ENCODE measurements around the gene SNX32.
A peak's percentile ranks its signal among the peaks of the same experiment; 100 is the strongest.

SNX32 gene

DNA sequence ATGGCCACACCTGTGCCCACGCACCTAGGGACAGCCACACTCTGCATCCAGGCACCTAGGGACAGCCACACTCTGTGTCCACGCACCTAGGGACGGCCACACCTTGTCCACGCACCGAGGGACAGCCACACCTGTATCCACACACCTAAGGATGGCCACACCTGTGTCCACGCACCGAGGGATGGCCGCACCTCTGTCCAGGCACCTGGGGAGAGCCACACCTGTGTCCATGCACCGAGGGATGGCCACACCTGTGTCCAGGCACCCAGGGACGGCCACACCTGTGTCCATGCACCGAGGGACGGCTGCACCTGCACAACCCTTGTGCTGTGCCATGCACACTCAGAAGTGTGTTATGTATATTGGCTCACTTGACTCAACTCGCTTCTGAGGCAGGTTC is 36.1 kb upstream of the SNX32 start:
- no peak for DNase-seq

DNA sequence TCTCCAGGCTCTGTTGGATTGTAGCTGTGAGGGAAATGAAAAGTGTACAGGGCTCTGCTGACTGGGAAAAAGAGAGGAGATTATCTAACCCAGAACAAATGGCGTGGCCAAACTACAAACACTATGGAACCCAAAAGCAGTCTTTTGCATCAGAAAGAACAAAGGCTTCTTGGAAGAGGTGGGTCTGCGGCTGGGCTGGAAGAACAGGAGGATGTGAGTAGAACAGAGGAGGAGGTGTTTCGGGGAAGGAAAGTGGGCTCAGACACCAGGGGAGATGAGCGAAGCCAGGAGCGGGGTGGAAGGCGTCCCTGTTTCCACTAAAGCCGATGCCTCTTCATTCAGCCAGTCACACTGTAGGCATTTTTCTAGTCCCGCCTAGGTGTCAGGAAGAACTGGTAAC is 34.9 kb upstream of the SNX32 start:
- DNase-seq = no peak

DNA sequence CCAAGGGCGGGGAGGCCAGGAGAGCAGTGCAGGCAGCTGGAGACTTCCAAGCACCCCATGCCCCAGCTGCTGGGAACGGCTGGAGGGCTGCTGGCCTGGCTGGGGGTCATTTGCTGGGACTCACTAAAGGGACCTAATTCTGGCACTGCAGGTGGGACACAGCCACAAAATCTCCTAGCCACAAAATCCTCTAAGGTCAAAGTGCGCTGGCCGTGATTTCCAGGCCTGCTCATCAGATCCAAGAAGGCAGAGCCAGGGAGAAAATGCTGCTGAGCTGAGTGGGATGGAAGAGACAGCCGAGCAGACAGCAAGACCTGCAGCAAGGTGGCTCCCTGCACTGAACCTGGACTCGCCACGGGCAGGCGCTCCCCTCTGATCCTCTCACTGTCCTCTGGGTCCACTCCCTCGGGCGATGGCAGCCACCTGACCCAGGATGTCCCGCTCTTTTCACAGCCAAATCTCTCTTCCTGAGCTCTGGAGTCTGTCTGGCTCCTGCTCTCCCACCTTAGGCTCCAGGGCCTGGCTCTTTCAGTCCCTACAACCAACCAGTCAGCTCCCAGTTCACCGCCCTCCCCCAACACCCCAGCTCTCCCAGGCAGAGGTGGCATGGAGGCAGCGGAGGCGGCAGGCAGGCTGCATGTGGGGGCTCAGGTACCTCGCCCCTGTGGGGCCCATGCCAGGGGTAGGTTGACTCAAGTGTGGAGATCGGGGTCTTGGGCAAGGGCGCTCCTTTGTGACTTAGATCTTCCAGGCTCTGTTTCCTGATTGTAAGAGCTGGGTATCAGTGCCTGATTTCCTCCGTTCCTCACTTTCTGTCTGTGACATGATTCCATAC is 32.4 kb upstream of the SNX32 start:
- no peak for DNase-seq

DNA sequence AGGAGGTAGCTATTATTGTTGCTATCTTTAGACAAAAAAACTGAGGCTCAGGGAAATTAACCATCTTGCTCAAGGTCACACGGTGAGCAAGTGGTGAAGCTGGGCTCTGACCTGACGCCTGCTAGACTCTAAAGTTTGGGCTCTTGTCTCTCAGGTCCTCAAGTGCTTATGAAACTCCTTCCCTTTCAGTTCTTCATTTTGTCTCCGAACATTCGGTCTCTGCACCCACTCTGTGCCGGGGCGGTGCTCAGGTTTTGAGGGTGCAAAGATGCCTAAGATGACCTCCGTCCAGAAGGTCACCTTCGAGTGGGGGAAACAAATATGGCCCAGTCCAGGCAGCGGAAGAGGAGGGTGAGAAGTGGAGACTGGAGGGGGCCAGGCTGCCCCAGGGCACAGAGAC is 30.9 kb upstream of the SNX32 start:
- DNase-seq = no peak

DNA sequence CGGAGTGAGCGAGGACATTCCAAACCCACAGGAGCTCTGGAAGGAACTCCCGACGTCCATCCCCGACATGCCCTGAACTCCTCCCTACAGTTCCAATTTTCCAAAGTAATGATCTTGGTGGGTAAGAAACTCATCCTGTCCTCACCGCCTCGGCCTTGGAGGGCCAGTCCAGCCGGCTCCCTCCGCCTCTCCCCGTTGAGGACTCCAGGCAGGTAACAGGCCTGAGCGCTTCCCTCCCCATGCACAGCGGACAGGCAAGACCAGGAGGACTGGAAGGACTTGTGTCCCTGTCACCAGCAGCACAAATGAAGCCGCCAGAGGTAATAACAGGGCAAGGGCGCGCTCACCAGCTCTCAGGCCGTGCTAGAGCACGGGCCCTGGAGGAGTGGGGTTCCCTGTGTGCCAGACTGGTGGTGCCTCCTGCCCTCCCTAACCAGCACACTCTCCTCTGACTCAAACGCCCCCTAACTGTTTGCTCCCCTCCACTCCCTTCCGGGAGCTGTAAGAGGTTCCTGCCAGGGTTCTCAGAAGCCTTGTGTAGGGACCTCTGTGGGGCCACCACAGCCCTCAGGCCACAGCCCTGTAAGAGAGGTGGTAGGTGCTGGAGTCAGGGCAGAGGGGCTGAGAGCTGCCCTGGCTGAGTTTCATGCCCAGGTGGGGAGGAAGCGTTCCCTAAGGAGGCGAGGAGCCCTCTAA is 29.8 kb upstream of the SNX32 start:
- DNase-seq = no peak

DNA sequence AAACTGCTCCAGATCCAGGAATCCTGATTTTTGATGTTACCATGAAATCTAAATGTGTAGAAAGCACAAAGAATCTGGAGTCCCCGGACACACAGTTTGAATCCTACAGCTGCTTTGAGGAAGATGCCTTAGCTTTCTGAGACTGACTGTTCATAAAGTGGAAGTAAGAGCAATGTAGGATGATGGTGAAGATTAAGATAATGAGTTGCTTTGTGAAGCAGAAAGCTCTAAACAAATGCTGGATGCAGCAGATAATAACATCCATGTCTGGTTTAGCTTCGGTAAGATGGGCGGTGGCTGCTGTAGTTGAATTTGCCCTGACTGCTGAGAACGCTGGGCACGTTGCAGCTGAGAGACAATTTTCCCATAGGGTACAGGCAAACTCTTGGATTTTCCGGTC is 26.8 kb upstream of the SNX32 start:
- DNase-seq = no peak

DNA sequence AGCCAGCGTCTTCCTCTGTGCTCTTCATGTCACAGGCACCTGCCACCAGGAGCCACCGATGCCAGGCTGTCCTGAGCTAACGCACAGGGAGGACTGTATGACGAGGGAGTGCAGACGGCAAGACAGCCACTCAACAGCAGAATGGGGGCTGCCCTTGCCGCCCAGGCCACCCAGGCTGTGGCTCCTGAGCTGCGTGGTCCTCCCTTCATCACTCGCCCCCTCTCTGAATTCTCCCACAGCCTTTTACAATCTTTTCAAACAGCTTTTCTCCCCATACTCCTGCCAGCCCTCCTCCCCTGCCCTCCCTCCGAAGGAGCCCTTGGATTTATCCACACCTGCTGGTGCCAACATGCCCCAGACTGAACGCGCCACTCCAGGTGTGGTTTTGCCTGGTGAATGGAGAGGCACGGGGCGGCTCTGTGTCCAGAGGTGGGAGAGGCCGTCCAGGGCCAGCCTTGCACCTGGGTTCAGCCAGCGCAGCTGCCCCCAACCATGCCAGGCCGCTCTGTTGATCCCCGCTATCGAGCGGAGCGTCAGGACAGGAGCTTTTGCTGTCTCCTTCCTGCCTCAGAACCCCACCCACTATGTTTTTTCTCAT is 24.9 kb upstream of the SNX32 start:
- DNase-seq = no peak

DNA sequence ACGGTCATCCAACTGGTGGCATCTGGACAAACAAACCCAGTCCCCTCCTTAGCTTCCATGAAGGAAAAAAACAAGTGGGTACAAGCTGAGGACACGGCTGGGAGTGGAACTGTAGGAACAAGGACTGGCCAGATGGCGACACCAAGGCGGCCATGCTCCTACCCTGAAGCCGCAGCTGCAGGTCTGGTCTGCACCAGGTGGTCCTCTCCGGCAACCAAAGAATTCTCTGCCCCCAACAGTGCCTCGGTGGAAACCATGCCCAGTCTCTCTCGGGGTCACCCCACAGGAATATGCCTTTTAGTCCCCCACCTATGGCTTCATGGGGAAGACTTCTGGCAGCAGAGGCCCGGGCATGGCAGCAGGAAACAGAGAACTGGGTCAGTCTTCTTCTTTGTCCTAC is 24.3 kb upstream of the SNX32 start:
- DNase-seq = no peak

DNA sequence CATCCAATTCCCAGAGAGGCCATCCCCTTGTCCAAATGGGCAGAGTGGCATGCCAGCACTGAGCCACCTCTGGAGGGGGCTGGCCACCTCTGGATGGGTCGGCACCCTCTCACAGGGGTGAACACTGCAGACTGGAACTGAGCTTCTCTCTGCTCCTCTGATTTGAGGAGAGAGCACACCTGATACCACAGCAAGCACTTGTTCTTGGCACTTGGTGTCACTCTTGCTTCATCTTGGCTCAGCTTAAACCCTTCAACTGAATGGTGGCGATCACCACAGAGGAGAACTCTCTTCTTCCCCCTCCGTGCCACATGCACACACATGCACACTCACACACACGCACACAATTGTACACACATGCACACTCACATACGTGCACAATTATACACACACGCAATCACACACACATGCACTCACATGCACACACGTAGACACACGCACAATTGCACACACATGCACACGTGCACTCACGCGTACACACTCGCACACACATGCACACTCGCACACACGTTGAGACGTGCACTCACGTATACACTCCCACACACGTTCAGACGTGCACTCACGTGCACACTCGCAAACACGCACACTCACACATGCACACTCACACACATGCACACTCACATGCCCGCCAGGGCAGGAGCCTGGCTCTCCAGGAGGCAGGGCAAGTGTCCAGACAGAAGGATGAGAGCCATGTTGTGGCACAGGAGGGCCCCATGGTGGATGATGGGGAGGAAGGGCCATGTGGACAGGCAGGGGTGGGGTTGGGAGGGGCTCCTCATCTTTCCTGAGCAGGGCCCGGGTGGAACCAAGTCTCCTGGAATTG is 23.5 kb upstream of the SNX32 start:
- no peak for DNase-seq

DNA sequence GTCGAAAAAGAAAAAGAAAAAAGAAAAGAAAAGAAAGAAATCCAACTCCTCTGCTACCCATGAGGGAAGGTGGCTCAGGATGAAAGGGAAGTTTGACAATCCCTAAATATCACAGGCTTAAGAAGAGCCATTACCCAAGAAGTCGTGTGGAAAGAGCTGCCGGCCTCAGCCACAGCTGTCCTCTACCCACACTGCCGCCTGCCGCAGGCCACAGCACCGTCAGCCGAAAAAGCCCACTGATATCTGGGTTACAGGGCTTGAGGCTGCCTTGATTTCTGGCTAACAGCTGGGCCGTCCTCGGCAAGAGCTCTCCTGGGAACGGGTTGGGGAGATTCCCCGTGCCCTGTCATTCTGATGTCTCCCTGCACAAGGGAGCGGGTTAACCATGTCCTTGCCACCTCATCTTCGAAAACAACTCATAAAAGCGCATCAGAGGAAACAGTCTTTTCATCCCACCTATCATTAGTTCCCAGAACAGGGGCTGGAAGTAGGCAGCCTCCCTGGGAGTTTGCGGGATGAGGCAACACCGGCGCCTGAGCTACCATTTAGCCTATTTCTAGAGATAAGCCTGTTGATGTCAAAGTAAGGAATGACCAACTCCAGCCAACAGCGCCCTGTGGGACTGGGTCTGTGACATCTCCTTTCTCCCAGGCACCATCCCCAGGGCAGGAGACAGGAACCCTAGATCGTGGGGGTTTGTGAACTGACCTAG is 21.8 kb upstream of the SNX32 start:
- DNase-seq = no peak

DNA sequence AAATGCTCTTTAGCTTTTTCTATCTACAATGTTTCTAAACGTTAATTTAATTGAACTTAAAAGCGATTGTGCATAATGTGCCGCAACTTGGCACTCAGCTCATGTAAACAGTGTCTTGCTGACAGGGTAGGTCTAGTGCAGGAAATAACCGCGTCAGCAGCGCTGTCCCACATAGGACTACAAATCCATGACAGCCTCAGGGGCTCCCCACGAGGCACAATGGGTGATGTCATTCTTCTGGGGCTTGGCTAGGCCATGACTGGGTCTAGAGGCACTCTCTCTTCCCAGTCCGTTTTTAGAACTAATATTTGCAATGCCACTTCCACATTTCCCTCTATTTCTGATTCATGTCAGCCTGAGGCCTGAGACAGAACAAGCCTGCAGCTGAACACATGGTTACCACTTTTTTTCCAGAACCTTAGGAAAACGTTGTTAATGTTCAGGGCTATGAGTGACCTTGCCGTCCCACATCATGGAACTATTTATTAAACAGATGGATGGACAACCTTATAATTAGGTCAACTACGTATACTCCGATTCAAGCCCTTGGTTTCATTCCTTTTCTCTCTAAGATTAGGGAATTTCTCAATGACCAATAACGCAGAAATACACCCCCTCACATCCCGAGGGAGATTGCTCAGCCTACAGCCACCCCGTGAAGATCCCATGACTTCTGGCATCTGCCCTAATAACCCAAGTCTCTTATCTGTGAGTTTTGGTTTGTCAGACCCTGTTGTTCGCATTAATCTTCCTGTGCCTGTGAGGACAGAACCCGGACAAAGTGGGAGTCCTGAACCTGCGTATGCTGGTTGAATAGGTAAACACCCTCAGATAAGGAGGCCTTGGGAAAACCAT is 19.4 kb upstream of the SNX32 start:
- DNase-seq = no peak

DNA sequence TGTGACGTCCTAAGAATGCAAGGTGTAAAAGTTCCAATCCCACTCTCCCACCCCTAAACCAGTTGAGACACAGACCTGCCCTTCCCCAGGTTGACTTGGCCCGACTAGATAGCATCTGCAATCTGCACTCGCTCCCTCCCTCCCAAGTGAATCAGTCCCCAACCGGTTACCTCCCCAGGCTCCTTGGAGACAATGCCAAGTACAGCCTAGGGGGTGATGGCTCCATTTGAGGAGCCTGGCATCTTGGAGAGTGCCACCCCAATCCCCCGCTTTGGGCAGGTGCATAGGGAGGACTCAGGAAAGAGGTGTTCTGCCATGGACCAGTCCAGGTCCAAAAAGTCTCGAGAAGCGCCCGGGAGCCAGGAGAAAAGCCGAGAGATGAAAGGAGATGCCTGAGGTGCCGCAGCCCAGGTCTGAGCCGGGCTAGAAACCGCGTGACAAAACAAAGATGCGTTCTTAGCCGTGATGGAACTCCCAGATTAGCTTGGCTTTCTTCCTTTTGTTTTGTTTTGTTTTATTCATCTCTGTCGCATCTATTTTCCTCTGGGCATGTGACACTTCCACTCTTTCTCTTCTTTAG is 18.7 kb upstream of the SNX32 start:
- no peak for DNase-seq

DNA sequence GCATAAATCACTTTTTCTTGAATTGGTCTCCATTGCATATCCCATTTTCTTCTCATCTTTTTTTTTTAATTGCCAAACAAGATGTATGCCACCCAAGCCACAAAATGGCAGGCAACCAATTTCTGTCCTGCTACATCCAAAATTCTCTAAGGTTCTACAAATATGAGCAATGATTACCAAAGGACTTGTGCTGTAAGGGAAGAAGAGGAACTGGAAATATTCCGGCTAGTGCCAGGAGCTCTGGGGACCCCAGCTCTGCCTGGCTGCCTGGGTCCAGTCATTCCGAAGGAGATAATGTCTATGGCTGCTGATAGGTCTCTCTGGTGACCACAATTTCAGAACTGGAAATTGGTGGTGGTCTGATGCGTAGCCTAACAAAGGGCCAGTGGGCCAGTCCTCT is 17.1 kb upstream of the SNX32 start:
- DNase-seq = no peak

DNA sequence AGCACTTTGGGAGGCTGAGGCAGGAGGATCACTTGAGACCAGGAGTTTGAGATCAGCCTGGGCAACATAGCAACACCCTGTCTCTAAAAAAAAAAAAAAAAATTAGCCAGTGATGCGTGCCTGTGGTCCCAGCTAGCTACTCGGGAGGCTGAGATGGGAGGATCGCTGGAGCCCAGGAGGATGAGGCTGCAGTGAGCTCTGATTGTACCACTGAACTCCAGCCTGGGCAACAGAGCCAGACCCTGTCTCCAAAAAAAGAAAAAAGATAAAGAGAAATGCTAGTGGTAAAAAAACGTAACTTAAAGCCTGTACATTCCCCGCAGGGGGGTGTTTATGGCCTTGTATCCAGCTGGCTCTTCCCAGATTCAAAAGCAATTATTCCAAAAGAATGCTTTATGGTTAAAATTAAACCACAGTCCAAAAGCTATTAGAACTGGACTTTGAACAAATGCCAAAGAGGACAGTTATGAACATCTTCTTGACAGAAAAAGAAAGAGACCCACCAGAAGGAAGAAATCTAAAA is 16.4 kb upstream of the SNX32 start:
- DNase-seq = no peak

DNA sequence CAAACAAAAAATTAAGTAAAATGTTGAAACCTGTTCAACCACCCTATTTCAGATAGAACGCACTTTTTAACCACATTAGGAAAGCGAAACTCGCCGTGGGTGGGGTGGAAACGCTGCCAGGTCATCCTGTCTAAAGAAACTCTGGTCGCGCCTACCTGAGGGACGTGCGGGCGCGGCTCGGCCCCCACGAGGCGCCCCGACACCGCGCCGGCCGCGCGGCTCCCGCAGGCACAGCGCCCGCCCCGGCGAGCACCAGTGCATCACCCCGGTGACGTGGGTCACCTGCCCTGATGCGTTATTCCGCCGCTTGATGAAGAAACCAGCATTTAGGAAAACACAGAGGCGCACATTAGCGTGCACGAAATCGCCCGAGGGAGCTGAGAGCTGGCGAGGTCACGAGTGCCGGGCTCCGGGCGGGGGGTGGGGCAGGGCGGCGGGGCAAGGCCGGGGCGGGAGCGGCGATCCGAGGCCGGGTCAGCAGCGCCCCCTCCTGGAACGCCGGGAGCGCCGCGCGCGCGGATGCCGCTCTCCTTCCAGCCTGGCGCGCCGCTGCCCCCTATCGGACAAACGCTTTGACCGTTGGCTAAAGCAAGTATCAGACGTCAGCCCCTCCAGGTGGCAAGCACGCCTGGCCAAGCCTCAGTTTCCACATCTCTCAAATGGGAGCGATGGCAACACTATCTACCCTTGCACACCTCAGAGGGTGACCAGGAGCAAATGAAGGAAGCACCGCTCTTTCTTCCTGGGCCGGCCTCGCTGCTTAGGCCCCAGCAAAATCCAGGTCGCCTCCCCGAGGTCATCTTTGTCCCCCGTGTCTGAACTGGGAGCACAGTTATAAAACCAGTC is 15.7 kb upstream of the SNX32 start:
- DNase-seq = peak; percentile 97

DNA sequence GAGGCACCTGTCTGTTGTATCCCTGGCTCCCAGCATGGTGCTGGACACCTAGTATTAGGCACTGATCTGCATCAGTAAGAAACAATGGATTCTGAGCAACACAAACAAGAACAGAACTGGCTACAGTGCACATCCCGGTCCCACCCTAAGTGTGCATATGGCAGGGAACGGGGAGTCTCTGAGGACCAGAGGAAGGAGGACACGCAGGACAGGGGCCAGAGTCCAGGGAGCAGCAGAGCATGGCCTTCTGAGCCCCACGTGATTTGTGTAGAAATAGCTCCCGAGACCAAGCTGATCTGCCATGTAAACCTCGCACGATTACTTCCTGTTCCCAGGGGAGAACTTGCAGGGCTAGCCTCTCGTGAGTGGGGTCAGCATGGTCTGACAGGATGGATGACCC is 12.7 kb upstream of the SNX32 start:
- DNase-seq = no peak

DNA sequence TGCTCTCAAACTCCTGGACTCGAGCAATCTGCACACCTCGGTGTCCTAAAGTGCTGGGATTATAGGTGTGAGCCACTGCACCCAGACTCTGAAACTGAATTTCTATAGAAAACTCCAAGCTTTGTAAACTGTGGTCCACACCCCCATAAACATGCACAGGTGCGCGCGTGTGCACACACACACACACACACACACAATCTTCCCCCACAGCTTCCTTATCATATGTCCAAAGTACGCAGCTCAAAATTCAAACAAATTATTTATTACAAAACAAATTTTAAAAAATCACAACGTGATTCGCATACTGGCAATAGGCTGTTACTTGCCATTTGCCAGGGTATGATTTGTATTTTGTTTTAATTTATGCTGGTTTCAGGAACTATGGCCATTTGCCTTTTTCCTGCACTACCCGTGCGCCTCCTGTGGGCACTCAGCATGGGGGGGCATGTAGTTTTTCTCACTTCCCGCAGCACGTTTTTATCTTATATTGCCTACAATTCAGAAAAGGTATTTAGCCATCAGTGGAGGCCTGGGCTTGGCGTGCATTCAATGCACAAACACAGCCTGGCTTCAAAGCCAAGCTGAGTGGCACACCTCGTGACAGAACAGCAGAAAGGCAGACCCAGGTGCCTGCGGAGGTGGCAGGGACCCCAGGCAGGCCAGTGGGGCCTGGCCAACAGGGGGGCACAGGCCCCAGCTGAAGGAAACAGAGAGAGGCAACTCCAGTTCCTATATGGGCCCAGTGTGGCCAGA is 10.8 kb upstream of the SNX32 start:
- DNase-seq = no peak

DNA sequence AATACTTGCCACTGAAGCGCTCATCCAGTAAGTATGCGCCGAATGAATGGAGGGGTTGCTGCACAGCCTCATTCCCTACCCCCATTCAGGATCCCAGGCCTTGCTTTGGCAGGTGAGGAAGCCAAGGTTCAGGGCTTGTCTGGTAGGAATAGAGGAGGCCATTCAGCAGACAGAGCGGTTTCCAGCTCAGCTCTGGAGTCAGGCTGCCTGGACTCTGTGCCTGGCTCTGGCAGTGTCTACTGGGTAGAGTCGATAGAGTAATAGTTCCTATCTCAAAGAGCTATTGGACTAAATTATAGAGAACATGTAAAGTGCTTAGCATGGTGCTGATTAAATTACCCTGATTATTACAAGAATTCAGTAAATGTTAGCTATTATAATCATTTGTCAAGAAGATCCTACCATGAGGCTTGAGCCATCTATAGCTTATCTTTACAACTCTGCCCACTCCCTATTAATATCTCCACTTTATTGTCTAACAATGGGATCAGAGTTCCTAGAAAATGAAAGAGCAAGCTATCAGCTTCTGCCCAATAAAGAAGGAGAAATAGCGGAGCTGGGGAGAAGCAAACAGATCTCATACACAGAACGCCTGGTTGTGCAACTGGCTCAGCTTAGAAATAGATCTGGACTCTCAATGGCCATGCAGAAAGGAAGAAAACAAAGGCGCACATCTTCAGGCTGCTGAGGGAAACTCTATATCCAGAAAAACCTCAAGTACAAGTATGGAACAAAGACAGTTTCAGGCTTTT is 6.6 kb upstream of the SNX32 start:
- DNase-seq = no peak

DNA sequence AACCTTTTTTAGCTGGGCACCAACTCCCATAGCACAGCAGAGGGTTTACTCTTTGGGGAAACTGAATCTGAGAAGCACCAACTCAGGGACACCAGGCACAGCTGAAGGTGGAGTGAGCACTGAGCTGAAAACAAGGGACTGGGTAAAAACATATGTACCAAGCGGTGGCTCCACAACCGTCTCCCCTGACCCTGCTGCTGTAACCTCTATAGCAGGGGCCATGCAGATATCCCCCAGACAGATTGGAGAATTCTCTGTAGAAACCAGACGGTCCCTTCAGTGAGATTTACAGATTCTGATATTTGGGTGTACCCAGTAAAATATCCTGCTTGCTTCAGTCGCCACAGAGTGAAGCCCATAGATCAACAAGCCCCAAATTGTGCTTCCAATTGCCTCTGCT is 4.3 kb upstream of the SNX32 start:
- no peak for DNase-seq
